ENCODE data around the gene EYA2. TPM values are rescaled to one million over a fixed set of nuclear protein-coding genes. Genes with fewer than 3 reads are reported as not detected.

The EYA2 gene
- polyA plus RNA-seq, 3 donors: 0.04 to 0.16 TPM; not detected in 1

- H3K4me2 ChIP-seq (replicated peaks; ENCODE audit: extremely low read depth, low read length, poor library complexity, severe bottlenecking): no peak overlapping the region
- H3K4me1 ChIP-seq (ENCODE audit: control insufficient read depth in 1 of 2, insufficient read depth in 2 of 2, low read length in 2 of 2): peaks cover 33 to 34% of the 10 kb centered on the region in 2 donors
- WGBS (ENCODE audit: insufficient coverage): 64% methylated on average over 5 of the region's 6 CpGs
- no peak for TF ChIP-seq CTCF (IDR thresholded peaks at IDR 0.05)
- no peak overlapping the region for H3K9ac ChIP-seq (ENCODE audit: insufficient read depth, low read length, poor library complexity, severe bottlenecking)
- H3K4me3 ChIP-seq (replicated peaks in 1 of 3; ENCODE audit: low read depth in 2 of 3, low read length in 3 of 3): no peak overlapping the region
- H3K27me3 Mint-ChIP-seq (ENCODE audit: low read depth in 3 of 3): peaks cover 4 to 18% (median 5%) of the 10 kb centered on the region in 3 donors
- H3K36me3 ChIP-seq (replicated peaks in 1 of 2; ENCODE audit: control insufficient read depth in 1 of 2, insufficient read depth in 2 of 2, low read length in 2 of 2): no peaks in the 10 kb centered on the region
- peaks cover 2 to 8% (median 3%) of the 10 kb centered on the region in 7 donors for H3K9me3 Mint-ChIP-seq
- H3K4me3 Mint-ChIP-seq: peak overlapping the region in 1 of 2 donors; percentile 48
- DNase-seq: no peak
- peaks cover 37% of the 10 kb centered on the region for H3K4me1 Mint-ChIP-seq
- peaks cover 4 to 8% of the 10 kb centered on the region in 2 donors for H3K36me3 Mint-ChIP-seq
- H3K27me3 ChIP-seq (ENCODE audit: control insufficient read depth in 2 of 2, insufficient read depth in 2 of 2, low read length in 2 of 2): no peaks in the 10 kb centered on the region
- H3K79me2 ChIP-seq (ENCODE audit: insufficient read depth, low read length): no peaks in the 10 kb centered on the region
- no peaks in the 10 kb centered on the region for H4K20me1 ChIP-seq (ENCODE audit: insufficient read depth, low read length)
- no peak overlapping the region for H3K27ac ChIP-seq (ENCODE audit: low read depth in 1 of 2, low read length in 2 of 2)
- H2AFZ ChIP-seq (ENCODE audit: insufficient read depth, low read depth, low read length, poor library complexity, severe bottlenecking): no peak overlapping the region
- H3K27ac Mint-ChIP-seq: peak overlapping the region in 1 of 7 donors; percentile 54
- no peaks in the 10 kb centered on the region for H3K9me3 ChIP-seq (replicated peaks in 1 of 2; ENCODE audit: control insufficient read depth in 1 of 2, insufficient read depth in 1 of 2, low read length in 2 of 2)
- intact Hi-C loops (cut with micrococcal nuclease): no loop called here
These were observed 233.4 kb downstream of the EYA2 start for GRCh38 chr20:47127999-47128398.

- H3K4me3 Mint-ChIP-seq: no peak overlapping the region
- Histone ChIP-seq H3K36me3 (replicated peaks in 1 of 2; ENCODE audit: control insufficient read depth in 1 of 2, insufficient read depth in 2 of 2, low read length in 2 of 2) (no peaks in the 10 kb centered on the region), H3K4me2 (replicated peaks; ENCODE audit: extremely low read depth, low read length, poor library complexity, severe bottlenecking) (no peak overlapping the region), H3K27me3 (ENCODE audit: control insufficient read depth in 2 of 2, insufficient read depth in 2 of 2, low read length in 2 of 2) (no peaks in the 10 kb centered on the region), H3K4me1 (ENCODE audit: control insufficient read depth in 1 of 2, insufficient read depth in 2 of 2, low read length in 2 of 2) (peaks cover 30 to 34% of the 10 kb centered on the region in 2 donors), H3K27ac (ENCODE audit: low read depth in 1 of 2, low read length in 2 of 2) (no peak overlapping the region), H3K4me3 (replicated peaks in 1 of 3; ENCODE audit: low read depth in 2 of 3, low read length in 3 of 3) (no peak overlapping the region), H4K20me1 (ENCODE audit: insufficient read depth, low read length) (no peaks in the 10 kb centered on the region), H3K9ac (ENCODE audit: insufficient read depth, low read length, poor library complexity, severe bottlenecking) (no peak overlapping the region), H3K9me3 (replicated peaks in 1 of 2; ENCODE audit: control insufficient read depth in 1 of 2, insufficient read depth in 1 of 2, low read length in 2 of 2) (no peaks in the 10 kb centered on the region), H3K79me2 (ENCODE audit: insufficient read depth, low read length) (no peaks in the 10 kb centered on the region), H2AFZ (ENCODE audit: insufficient read depth, low read depth, low read length, poor library complexity, severe bottlenecking) (no peak overlapping the region)
- TF ChIP-seq CTCF (IDR thresholded peaks at IDR 0.05): no peak
- 100% methylated on average over 1 of the region's 1 CpG for whole genome bisulfite sequencing (ENCODE audit: insufficient coverage)
- peak overlapping the region in 2 of 7 donors; percentile 32 to 70 for H3K27ac Mint-ChIP-seq
- peaks cover 4 to 8% of the 10 kb centered on the region in 2 donors for H3K36me3 Mint-ChIP-seq
- no peak for DNase-seq
- intact Hi-C loops (cut with micrococcal nuclease): no loop called here
- H3K9me3 Mint-ChIP-seq: peaks cover 2 to 8% (median 3%) of the 10 kb centered on the region in 7 donors
- peaks cover 37% of the 10 kb centered on the region for H3K4me1 Mint-ChIP-seq
- peaks cover 5 to 18% (median 5%) of the 10 kb centered on the region in 3 donors for H3K27me3 Mint-ChIP-seq (ENCODE audit: low read depth in 3 of 3)
These were observed 234.7 kb downstream of the EYA2 start for GRCh38 chr20:47129306-47129705.

All from CD14-positive monocyte (primary cell).